Measurements from ENCODE around the gene PEX26. TPM values are rescaled to one million over a fixed set of nuclear protein-coding genes. Genes with fewer than 3 reads are reported as not detected.
"Not testable (repeated sequence)": the region's sequence is repeated elsewhere in the genome, so short reads cannot be mapped to it uniquely, and the experiment has no call there.

Gene PEX26
- total RNA-seq, 2 experiments from 2014 or later: 19.6 to 20.8 TPM

DNA sequence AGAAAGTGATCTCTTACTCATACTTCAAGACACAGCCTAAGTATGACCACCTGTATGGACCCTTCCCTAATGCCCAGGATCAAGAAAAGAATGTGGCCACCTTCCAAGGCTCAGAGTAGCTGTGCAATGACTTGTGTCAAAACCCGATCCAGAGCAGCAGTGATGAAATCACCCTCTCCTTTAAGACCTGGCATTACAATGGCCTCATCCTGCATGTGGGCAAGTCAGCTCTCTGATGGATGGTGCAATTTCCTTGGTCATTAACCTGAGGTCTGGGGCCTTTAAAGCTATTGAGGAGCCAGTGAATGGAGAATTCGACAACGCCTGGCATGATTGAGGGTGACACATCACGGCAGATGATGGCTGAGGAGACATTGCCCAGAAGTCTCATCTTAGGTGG, 23.7 kb downstream of the PEX26 start:
- intact Hi-C loops (cut with DNase I, micrococcal nuclease): no loop called here
- H3K27ac Mint-ChIP-seq: no peak overlapping the region
- Histone ChIP-seq H3K36me3 (ENCODE audit: insufficient read depth, low read length) (peaks cover 14% of the 10 kb centered on the region), H3K4me3 (ENCODE audit: low read length) (no peak overlapping the region), H3K4me1 (ENCODE audit: insufficient read depth, low read length) (no peaks in the 10 kb centered on the region), H3K27ac (ENCODE audit: low read depth in 1 of 2, low read length in 2 of 2) (no peak overlapping the region), H3K9me3 (ENCODE audit: control insufficient read depth in 1 of 2, insufficient read depth in 1 of 2, low read length in 2 of 2) (peaks cover 0 to 6% of the 10 kb centered on the region in 2 experiments), H3K27me3 (ENCODE audit: control insufficient read depth in 1 of 2, insufficient read depth in 2 of 2, low read length in 2 of 2) (peaks cover 8 to 9% of the 10 kb centered on the region in 2 experiments)
- H3K4me3 Mint-ChIP-seq: no peak overlapping the region
- ChIA-PET POLR2A (no interaction called here), CTCF (no interaction called here)
- H3K9me3 Mint-ChIP-seq: no peaks in the 10 kb centered on the region
- peaks cover 63% of the 10 kb centered on the region for H3K36me3 Mint-ChIP-seq (ENCODE audit: low read depth)
- ATAC-seq (ENCODE audit: poor library complexity) (no peak), DNase-seq (no peak)
- peaks cover 22% of the 10 kb centered on the region for H3K27me3 Mint-ChIP-seq
- no peak for TF ChIP-seq CTCF (IDR thresholded peaks at IDR 0.05)
- no peaks in the 10 kb centered on the region for H3K4me1 Mint-ChIP-seq (ENCODE audit: low read depth)

- no peaks in the 10 kb centered on the region for H3K9me3 Mint-ChIP-seq
- no peaks in the 10 kb centered on the region for H3K4me1 Mint-ChIP-seq (ENCODE audit: low read depth)
- intact Hi-C loops (cut with DNase I, micrococcal nuclease): no loop called here
- no peak overlapping the region for H3K4me3 ChIP-seq (ENCODE audit: low read length)
- peaks cover 11 to 14% of the 10 kb centered on the region in 2 experiments for H3K27me3 ChIP-seq (ENCODE audit: control insufficient read depth in 1 of 2, insufficient read depth in 2 of 2, low read length in 2 of 2)
- ChIA-PET POLR2A (no interaction called here), CTCF (no interaction called here)
- H3K4me1 ChIP-seq (ENCODE audit: insufficient read depth, low read length): no peaks in the 10 kb centered on the region
- H3K9me3 ChIP-seq (ENCODE audit: control insufficient read depth in 1 of 2, insufficient read depth in 1 of 2, low read length in 2 of 2): peaks cover 0 to 11% of the 10 kb centered on the region in 2 experiments
- peaks cover 10% of the 10 kb centered on the region for H3K36me3 ChIP-seq (ENCODE audit: insufficient read depth, low read length)
- peaks cover 58% of the 10 kb centered on the region for H3K36me3 Mint-ChIP-seq (ENCODE audit: low read depth)
- no peak overlapping the region for H3K27ac ChIP-seq (ENCODE audit: low read depth in 1 of 2, low read length in 2 of 2)
- no peak overlapping the region for H3K4me3 Mint-ChIP-seq
- ATAC-seq (ENCODE audit: poor library complexity) (no peak), DNase-seq (no peak)
- TF ChIP-seq CTCF (IDR thresholded peaks at IDR 0.05): no peak
- H3K27ac Mint-ChIP-seq: no peak overlapping the region
- H3K27me3 Mint-ChIP-seq: peaks cover 32% of the 10 kb centered on the region
Observed at GRCh38 chr22:18103527-18104269, 25.9 kb downstream of the PEX26 start.

DNA sequence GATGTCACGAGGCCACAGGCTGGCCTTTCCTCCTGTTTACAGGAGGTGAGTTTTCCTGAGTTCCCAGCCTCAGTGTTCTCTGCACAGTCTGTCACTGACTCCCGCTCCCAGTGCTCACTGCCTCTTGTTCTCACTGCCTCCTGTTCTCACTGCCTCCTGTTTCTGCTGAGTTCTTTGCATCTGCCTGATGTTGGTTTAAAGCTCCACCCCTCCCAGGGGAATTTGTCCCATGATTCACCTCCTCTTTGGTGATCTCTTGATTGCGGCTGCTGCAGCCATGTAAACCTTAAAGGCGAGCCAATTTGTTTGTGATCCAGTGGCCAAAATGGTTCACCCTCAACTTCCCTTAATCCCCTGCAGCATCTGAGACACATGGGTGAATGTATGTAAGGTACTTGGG, 26.8 kb downstream of the PEX26 start:
- H3K4me3 Mint-ChIP-seq: no peak overlapping the region
- no peak overlapping the region for H3K27ac Mint-ChIP-seq
- no peak for ATAC-seq (ENCODE audit: poor library complexity)
- H3K36me3 ChIP-seq (ENCODE audit: insufficient read depth, low read length): peaks cover 10% of the 10 kb centered on the region
- H3K27ac ChIP-seq (ENCODE audit: low read depth in 1 of 2, low read length in 2 of 2): no peak overlapping the region
- H3K9me3 ChIP-seq (ENCODE audit: control insufficient read depth in 1 of 2, insufficient read depth in 1 of 2, low read length in 2 of 2): peaks cover 0 to 11% of the 10 kb centered on the region in 2 experiments
- H3K27me3 ChIP-seq (ENCODE audit: control insufficient read depth in 1 of 2, insufficient read depth in 2 of 2, low read length in 2 of 2): peaks cover 11 to 17% of the 10 kb centered on the region in 2 experiments
- no peak overlapping the region for H3K4me3 ChIP-seq (ENCODE audit: low read length)
- CTCF ChIA-PET: no interaction called here
- TF ChIP-seq CTCF (IDR thresholded peaks at IDR 0.05): no peak
- H3K4me1 ChIP-seq (ENCODE audit: insufficient read depth, low read length): no peaks in the 10 kb centered on the region
- peaks cover 49% of the 10 kb centered on the region for H3K36me3 Mint-ChIP-seq (ENCODE audit: low read depth)
- DNase-seq: no peak
- H3K9me3 Mint-ChIP-seq: no peaks in the 10 kb centered on the region
- H3K27me3 Mint-ChIP-seq: peaks cover 36% of the 10 kb centered on the region
- H3K4me1 Mint-ChIP-seq (ENCODE audit: low read depth): peaks cover 4% of the 10 kb centered on the region
- intact Hi-C loops (cut with DNase I, micrococcal nuclease): no loop called here
- POLR2A ChIA-PET: no interaction called here

GRCh38 chr22:18105981-18106380, 28.2 kb downstream of the PEX26 start:
- H3K27ac ChIP-seq (ENCODE audit: low read depth in 1 of 2, low read length in 2 of 2); H3K4me3 Mint-ChIP-seq; H3K27ac Mint-ChIP-seq; ATAC-seq (ENCODE audit: poor library complexity); intact Hi-C loops (cut with DNase I, micrococcal nuclease); H3K9me3 Mint-ChIP-seq; DNase-seq; POLR2A ChIA-PET; H3K36me3 ChIP-seq (ENCODE audit: insufficient read depth, low read length); H3K4me3 ChIP-seq (ENCODE audit: low read length): not testable (repeated sequence)
- Mint-ChIP-seq H3K4me1 (ENCODE audit: low read depth) (peaks cover 11% of the 10 kb centered on the region), H3K27me3 (peaks cover 47% of the 10 kb centered on the region), H3K36me3 (ENCODE audit: low read depth) (peaks cover 36% of the 10 kb centered on the region)
- CTCF ChIA-PET: interaction anchor here (1.0 kb wide), 1 partner anchor 30 kb away, joined by 3 read pairs; no protein-coding TSS in a partner anchor
- Histone ChIP-seq H3K27me3 (ENCODE audit: control insufficient read depth in 1 of 2, insufficient read depth in 2 of 2, low read length in 2 of 2) (peaks cover 20 to 28% of the 10 kb centered on the region in 2 experiments), H3K9me3 (ENCODE audit: control insufficient read depth in 1 of 2, insufficient read depth in 1 of 2, low read length in 2 of 2) (peaks cover 0 to 19% of the 10 kb centered on the region in 2 experiments), H3K4me1 (ENCODE audit: insufficient read depth, low read length) (peaks cover 12% of the 10 kb centered on the region)

GRCh38 chr22:18106550-18107341, 29.0 kb downstream of the PEX26 start:
- H3K9me3 Mint-ChIP-seq; H3K27ac ChIP-seq (ENCODE audit: low read depth in 1 of 2, low read length in 2 of 2); intact Hi-C loops (cut with DNase I, micrococcal nuclease); DNase-seq; POLR2A ChIA-PET; H3K36me3 ChIP-seq (ENCODE audit: insufficient read depth, low read length); H3K4me3 Mint-ChIP-seq; H3K27ac Mint-ChIP-seq; ATAC-seq (ENCODE audit: poor library complexity); H3K4me3 ChIP-seq (ENCODE audit: low read length): not testable (repeated sequence)
- Histone ChIP-seq H3K27me3 (ENCODE audit: control insufficient read depth in 1 of 2, insufficient read depth in 2 of 2, low read length in 2 of 2) (peaks cover 23 to 35% of the 10 kb centered on the region in 2 experiments), H3K4me1 (ENCODE audit: insufficient read depth, low read length) (peaks cover 18% of the 10 kb centered on the region), H3K9me3 (ENCODE audit: control insufficient read depth in 1 of 2, insufficient read depth in 1 of 2, low read length in 2 of 2) (peaks cover 0 to 26% of the 10 kb centered on the region in 2 experiments)
- CTCF ChIA-PET: interaction anchor here (1.0 kb wide), 1 partner anchor 31 kb away, joined by 3 read pairs; no protein-coding TSS in a partner anchor
- H3K36me3 Mint-ChIP-seq (ENCODE audit: low read depth): peaks cover 29% of the 10 kb centered on the region
- H3K4me1 Mint-ChIP-seq (ENCODE audit: low read depth): peaks cover 11% of the 10 kb centered on the region
- peaks cover 49% of the 10 kb centered on the region for H3K27me3 Mint-ChIP-seq
